Activated CD8-positive, alpha-beta T cell treated with anti-CD3 and anti-CD28 coated beads for 36 hours (primary cell): Measurements from ENCODE around the gene RNF167. TPM values are rescaled to one million over a fixed set of nuclear protein-coding genes. Genes with fewer than 3 reads are reported as not detected.
A peak's percentile ranks its signal among the peaks of the same experiment; 100 is the strongest.

ENCODE experiments used
- ATAC-seq: fragments of 200-7000 bp; cut with Tn5 transposase; one replicate; pipeline ENCODE4 v1.10.0; 2021; ENCODE audit warnings: mild to moderate bottlenecking, moderate library complexity
- CTCF ChIA-PET: fragments of 350-600 bp; sonication (Branson Sonifier 250); formaldehyde crosslinking; loops from one replicate; lab custom pipeline; 2021; ENCODE audit warnings: antibody characterized with exemption; lab: Charles Lee
- POLR2A ChIA-PET: fragments of 350-600 bp; sonication (Branson Sonifier 250); formaldehyde crosslinking; loops from one replicate; lab custom pipeline; 2021; ENCODE audit warnings: antibody characterized with exemption; lab: Charles Lee
- DNase-seq: peaks from one replicate; pipeline ENCODE4 v3.0.0-alpha.2; 2020
- H3K27ac Mint-ChIP-seq: one replicate; pipeline ENCODE4 v1.8.0; 2021; ENCODE audit warnings: mild to moderate bottlenecking, mixed read lengths
- H3K27me3 Mint-ChIP-seq: one replicate; pipeline ENCODE4 v1.8.0; 2021; ENCODE audit warnings: mixed read lengths
- H3K36me3 Mint-ChIP-seq: one replicate; pipeline ENCODE4 v1.8.0; 2021; ENCODE audit warnings: low read depth, mixed read lengths
- H3K4me1 Mint-ChIP-seq: one replicate; pipeline ENCODE4 v1.8.0; 2021; ENCODE audit warnings: low read depth, mixed read lengths
- H3K4me3 Mint-ChIP-seq: one replicate; pipeline ENCODE4 v1.8.0; 2021; ENCODE audit warnings: mild to moderate bottlenecking, moderate library complexity, mixed read lengths
- H3K9me3 Mint-ChIP-seq: one replicate; pipeline ENCODE4 v1.8.0; 2021; ENCODE audit warnings: mixed read lengths
- CTCF ChIP-seq: fragments of 200-600 bp; IDR thresholded peaks from one replicate; pipeline ENCODE4 v1.8.0; 2022; ENCODE audit warnings: antibody characterized with exemption, mild to moderate bottlenecking
- intact Hi-C: fragments of 100-400 bp; cut with micrococcal nuclease; formaldehyde crosslinking; loops from one replicate; pipeline ENCODE4 v1.10.0; 2022
- total RNA-seq, 2 experiments: library from RNA; stranded (reverse); gene quantifications; one replicate each; pipeline ENCODE4 v1.2.3, GENCODE V29; 2021

RNF167 gene
- total RNA-seq, 2 experiments from 2014 or later, result 144 to 152 TPM

DNA sequence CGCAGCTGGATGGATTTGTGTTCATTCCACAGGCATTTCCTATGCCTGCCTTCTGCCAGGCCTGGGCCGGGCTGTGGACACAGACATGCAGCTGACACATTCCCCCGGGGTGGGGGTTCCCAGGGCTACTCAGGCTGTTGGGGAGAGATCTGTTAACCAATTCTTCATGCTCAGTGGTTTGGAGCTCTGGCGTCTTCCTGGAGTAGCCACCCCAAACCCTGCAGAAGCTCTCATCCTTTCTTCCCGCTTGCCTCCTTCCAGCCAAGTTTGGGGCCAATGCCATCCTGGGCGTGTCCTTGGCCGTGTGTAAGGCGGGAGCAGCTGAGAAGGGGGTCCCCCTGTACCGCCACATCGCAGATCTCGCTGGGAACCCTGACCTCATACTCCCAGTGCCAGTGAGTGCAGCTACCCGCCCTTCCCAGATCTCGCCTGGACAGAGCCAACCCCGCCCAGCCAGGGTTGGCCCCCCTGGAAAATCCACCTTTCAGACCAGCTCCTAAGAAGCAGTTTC, 13.4 kb downstream of the RNF167 start:
- Mint-ChIP-seq H3K4me1 (peaks cover 18% of the 10 kb centered on the region), H3K27me3 (no peaks in the 10 kb centered on the region), H3K4me3 (no peak overlapping the region), H3K27ac (no peak overlapping the region), H3K9me3 (no peaks in the 10 kb centered on the region), H3K36me3 (peaks cover 5% of the 10 kb centered on the region)
- ChIA-PET POLR2A (interaction anchor here (1.8 to 20.8 kb wide), 3 partner anchors 10 to 15 kb away, joined by 8 to 627 read pairs (median 14); partner anchors contain the start of genes RNF167, SLC25A11 and SPAG7), CTCF (interaction anchor here (1.0 to 2.5 kb wide), 4 partner anchors 8 to 44 kb away, joined by 3 to 9 read pairs (median 4); partner anchors contain the start of gene SPAG7)
- intact Hi-C loops, result no loop called here
- TF ChIP-seq CTCF, result no peak
- no peak for DNase-seq
- ATAC-seq, result no peak

GRCh38 chr17:4955091-4955490, 15.0 kb downstream of the RNF167 start:
- peaks cover 3% of the 10 kb centered on the region for H3K36me3 Mint-ChIP-seq
- ChIA-PET CTCF (interaction anchor here (1.2 to 1.6 kb wide), 3 partner anchors 12 to 46 kb away, joined by 3 to 5 read pairs (median 4); partner anchors contain the start of gene SPAG7), POLR2A (interaction anchor here (0.7 to 20.8 kb wide), 3 partner anchors 10 to 15 kb away, joined by 3 to 627 read pairs (median 9); partner anchors contain the start of genes RNF167, SLC25A11 and SPAG7)
- ATAC-seq, result no peak
- H3K9me3 Mint-ChIP-seq, result no peaks in the 10 kb centered on the region
- H3K4me1 Mint-ChIP-seq, result peaks cover 18% of the 10 kb centered on the region
- DNase-seq, result no peak
- no peak for TF ChIP-seq CTCF
- H3K4me3 Mint-ChIP-seq, result no peak overlapping the region
- H3K27me3 Mint-ChIP-seq, result no peaks in the 10 kb centered on the region
- intact Hi-C loops, result no loop called here
- no peak overlapping the region for H3K27ac Mint-ChIP-seq

- H3K9me3 Mint-ChIP-seq, result no peaks in the 10 kb centered on the region
Measured at GRCh38 chr17:4956493-4957061, 16.5 kb downstream of the RNF167 start.

DNA sequence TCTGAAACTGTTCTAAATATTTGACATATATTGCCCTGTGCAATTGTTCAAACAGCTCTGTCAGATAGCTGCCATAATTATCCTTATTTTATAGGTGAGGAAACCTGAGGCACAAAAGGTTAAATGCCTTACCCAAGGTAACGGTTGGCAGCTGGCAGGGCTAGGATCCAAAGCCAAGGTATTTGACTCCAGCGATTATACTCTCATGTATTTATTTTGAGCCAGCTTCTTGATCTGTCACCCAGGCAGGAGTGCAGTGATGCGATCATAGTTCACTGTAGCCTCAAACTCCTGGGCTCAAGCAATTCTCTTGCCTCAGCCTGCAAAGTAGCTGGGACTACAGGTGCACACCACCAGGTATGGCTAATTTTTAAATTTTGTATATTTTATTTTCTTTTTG, 18.0 kb downstream of the RNF167 start:
- no peak for DNase-seq
- intact Hi-C loops, result no loop called here

More at GRCh38 chr17:4956493-4957061, 16.5 kb downstream of the RNF167 start:
- H3K27me3 Mint-ChIP-seq, result no peaks in the 10 kb centered on the region
- DNase-seq, result peak; percentile 71
- ATAC-seq, result peak; percentile 37
- peaks cover 8% of the 10 kb centered on the region for H3K4me1 Mint-ChIP-seq
- peak; percentile 36 for TF ChIP-seq CTCF
- ChIA-PET CTCF (interaction anchor here (0.9 to 1.6 kb wide), 6 partner anchors 9 to 105 kb away, joined by 3 to 9 read pairs (median 4); partner anchors contain the start of gene SPAG7), POLR2A (interaction anchor here (1.3 to 20.8 kb wide), 3 partner anchors 10 to 48 kb away, joined by 3 to 627 read pairs (median 46); partner anchors contain the start of genes PFN1 and SPAG7)
- no peak overlapping the region for H3K27ac Mint-ChIP-seq
- no peak overlapping the region for H3K4me3 Mint-ChIP-seq
- intact Hi-C loops, result no loop called here
- H3K36me3 Mint-ChIP-seq, result peaks cover 3% of the 10 kb centered on the region

More for the DNA sequence above, 18.0 kb downstream of the RNF167 start:
- no peak for TF ChIP-seq CTCF
- ATAC-seq, result no peak
- CTCF ChIA-PET, result interaction anchor here (1.4 kb wide), 1 partner anchor 22 kb away, joined by 3 read pairs; no protein-coding TSS in a partner anchor
- Mint-ChIP-seq H3K4me3 (no peak overlapping the region), H3K4me1 (peaks cover 5% of the 10 kb centered on the region), H3K36me3 (peaks cover 1% of the 10 kb centered on the region), H3K9me3 (no peaks in the 10 kb centered on the region), H3K27ac (no peak overlapping the region), H3K27me3 (no peaks in the 10 kb centered on the region)
- POLR2A ChIA-PET, result interaction anchor here (1.1 to 20.8 kb wide), 4 partner anchors 10 to 49 kb away, joined by 3 to 627 read pairs (median 25); partner anchors contain the start of genes PFN1, RNF167, SLC25A11 and SPAG7
